ENCODE data around the gene HTD2. TPM values are rescaled to one million over a fixed set of nuclear protein-coding genes. Genes with fewer than 3 reads are reported as not detected.

HTD2 gene
- polyA plus RNA-seq, 2 of the 4 experiments (the other 2 are of a cell fraction) = 4.6 to 8.4 TPM

DNA sequence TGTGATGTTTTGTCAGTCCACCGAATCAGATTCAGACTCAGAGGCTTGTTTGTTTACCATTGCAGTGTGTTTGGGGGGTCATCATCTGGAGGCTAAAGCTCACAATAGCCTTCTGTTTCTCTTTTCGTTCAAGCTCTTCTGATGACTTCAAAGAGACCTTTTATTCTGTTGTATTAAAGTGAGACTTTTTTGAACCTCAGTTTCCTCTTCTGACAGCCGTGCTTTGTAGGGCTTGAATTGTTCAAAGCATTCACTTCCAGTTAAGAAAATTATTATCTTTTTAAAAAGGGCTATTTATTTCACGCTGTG is 27.6 kb downstream of the HTD2 start:
- CTCF ChIA-PET = interaction anchor here (0.8 to 2.4 kb wide), 7 partner anchors 11 to 117 kb away, joined by 3 to 9 read pairs (median 4); partner anchors contain the start of genes HTD2 and RPP14
- no peaks in the 10 kb centered on the region for H3K9me3 ChIP-seq
- ATAC-seq (no peak), DNase-seq (ENCODE audit: low read depth in 1 of 2, low spot score in 1 of 2) (no peak), FAIRE-seq (no peak)
- H3K4me2 ChIP-seq = peak overlapping the region; percentile 87
- TF ChIP-seq, protein P1, sequence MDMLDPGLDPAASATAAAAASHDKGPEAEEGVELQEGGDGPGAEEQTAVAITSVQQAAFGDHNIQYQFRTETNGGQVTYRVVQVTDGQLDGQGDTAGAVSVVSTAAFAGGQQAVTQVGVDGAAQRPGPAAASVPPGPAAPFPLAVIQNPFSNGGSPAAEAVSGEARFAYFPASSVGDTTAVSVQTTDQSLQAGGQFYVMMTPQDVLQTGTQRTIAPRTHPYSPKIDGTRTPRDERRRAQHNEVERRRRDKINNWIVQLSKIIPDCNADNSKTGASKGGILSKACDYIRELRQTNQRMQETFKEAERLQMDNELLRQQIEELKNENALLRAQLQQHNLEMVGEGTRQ (IDR thresholded peaks at IDR 0.05) = no peak
- TF ChIP-seq HDAC2 (IDR thresholded peaks at IDR 0.05) (no peak), CBX2 (IDR thresholded peaks at IDR 0.05; ENCODE audit: borderline replicate concordance, low read depth) (no peak), SMC3 (IDR thresholded peaks at IDR 0.05) (no peak), NR3C1 (IDR thresholded peaks at IDR 0.05) (no peak), ZC3H11A (IDR thresholded peaks at IDR 0.05) (no peak), EP300 (IDR thresholded peaks at IDR 0.05) (no peak), BHLHE40 (IDR thresholded peaks at IDR 0.05; ENCODE audit: low read depth, low read length) (no peak), JUNB (IDR thresholded peaks at IDR 0.05) (no peak)
- TF ChIP-seq, protein P2, sequence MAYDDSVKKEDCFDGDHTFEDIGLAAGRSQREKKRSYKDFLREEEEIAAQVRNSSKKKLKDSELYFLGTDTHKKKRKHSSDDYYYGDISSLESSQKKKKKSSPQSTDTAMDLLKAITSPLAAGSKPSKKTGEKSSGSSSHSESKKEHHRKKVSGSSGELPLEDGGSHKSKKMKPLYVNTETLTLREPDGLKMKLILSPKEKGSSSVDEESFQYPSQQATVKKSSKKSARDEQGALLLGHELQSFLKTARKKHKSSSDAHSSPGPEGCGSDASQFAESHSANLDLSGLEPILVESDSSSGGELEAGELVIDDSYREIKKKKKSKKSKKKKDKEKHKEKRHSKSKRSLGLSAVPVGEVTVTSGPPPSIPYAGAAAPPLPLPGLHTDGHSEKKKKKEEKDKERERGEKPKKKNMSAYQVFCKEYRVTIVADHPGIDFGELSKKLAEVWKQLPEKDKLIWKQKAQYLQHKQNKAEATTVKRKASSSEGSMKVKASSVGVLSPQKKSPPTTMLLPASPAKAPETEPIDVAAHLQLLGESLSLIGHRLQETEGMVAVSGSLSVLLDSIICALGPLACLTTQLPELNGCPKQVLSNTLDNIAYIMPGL (CRISPR knock-in tag; IDR thresholded peaks at IDR 0.05; ENCODE audit: borderline replicate concordance) = no peak
- TF ChIP-seq, protein P3, sequence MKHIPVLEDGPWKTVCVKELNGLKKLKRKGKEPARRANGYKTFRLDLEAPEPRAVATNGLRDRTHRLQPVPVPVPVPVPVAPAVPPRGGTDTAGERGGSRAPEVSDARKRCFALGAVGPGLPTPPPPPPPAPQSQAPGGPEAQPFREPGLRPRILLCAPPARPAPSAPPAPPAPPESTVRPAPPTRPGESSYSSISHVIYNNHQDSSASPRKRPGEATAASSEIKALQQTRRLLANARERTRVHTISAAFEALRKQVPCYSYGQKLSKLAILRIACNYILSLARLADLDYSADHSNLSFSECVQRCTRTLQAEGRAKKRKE (CRISPR knock-in tag; IDR thresholded peaks at IDR 0.05; ENCODE audit: low read depth) = no peak
- TF ChIP-seq, protein P4, sequence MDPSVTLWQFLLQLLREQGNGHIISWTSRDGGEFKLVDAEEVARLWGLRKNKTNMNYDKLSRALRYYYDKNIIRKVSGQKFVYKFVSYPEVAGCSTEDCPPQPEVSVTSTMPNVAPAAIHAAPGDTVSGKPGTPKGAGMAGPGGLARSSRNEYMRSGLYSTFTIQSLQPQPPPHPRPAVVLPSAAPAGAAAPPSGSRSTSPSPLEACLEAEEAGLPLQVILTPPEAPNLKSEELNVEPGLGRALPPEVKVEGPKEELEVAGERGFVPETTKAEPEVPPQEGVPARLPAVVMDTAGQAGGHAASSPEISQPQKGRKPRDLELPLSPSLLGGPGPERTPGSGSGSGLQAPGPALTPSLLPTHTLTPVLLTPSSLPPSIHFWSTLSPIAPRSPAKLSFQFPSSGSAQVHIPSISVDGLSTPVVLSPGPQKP (IDR thresholded peaks at IDR 0.05; ENCODE audit: low read depth, low read length) = no peak
- TF ChIP-seq, protein P5, sequence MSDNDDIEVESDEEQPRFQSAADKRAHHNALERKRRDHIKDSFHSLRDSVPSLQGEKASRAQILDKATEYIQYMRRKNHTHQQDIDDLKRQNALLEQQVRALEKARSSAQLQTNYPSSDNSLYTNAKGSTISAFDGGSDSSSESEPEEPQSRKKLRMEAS (IDR thresholded peaks at IDR 0.05) = no peak
- POLR2A ChIA-PET = no interaction called here
- no peak overlapping the region for H3K27ac ChIP-seq
- 33% methylated on average over 4 of the region's 4 CpGs for WGBS (ENCODE audit: missing lambda C conversion rate)
- peaks cover 24% of the 10 kb centered on the region for H3K4me1 ChIP-seq
- peak overlapping the region; percentile 80; the same call in 2 of the 3 replicates for H3K4me3 ChIP-seq

DNA sequence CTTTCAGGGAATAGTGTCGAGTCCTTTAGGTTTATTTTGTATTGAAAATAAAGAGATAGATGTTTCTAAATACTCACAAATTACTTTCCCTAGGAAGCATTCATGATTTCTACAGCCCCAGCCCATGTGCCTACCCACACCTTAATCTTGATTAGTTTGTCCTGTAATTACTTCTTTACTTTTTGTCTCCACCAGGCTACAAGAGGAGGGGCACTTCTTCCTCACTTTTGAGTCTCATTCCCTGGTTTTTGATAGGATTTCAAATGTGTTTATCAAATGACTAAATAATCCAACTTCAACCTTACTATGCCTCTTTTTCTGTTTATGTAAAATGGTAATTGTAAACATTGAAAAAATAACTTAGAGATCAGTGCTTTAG is 28.2 kb downstream of the HTD2 start:
- peaks cover 24% of the 10 kb centered on the region for H3K4me1 ChIP-seq
- peak overlapping the region; percentile 87; the same call in 2 of the 3 replicates for H3K4me2 ChIP-seq
- TF ChIP-seq ZC3H11A (IDR thresholded peaks at IDR 0.05) = no peak
- TF ChIP-seq HDAC2 (IDR thresholded peaks at IDR 0.05) = no peak
- TF ChIP-seq RNF2 (IDR thresholded peaks at IDR 0.05; ENCODE audit: borderline replicate concordance, low read depth) = no peak
- no peak for TF ChIP-seq EHMT2 (IDR thresholded peaks at IDR 0.05; ENCODE audit: low read depth)
- TF ChIP-seq, protein P6, sequence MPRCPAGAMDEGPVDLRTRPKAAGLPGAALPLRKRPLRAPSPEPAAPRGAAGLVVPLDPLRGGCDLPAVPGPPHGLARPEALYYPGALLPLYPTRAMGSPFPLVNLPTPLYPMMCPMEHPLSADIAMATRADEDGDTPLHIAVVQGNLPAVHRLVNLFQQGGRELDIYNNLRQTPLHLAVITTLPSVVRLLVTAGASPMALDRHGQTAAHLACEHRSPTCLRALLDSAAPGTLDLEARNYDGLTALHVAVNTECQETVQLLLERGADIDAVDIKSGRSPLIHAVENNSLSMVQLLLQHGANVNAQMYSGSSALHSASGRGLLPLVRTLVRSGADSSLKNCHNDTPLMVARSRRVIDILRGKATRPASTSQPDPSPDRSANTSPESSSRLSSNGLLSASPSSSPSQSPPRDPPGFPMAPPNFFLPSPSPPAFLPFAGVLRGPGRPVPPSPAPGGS (IDR thresholded peaks at IDR 0.05) = no peak
- TF ChIP-seq CBX8 (IDR thresholded peaks at IDR 0.05) = no peak
- no peak for TF ChIP-seq HOXB5 (CRISPR knock-in tag; IDR thresholded peaks at IDR 0.05)
- no peak for TF ChIP-seq POLR2AphosphoS2 (conservative IDR thresholded peaks at IDR 0.05; ENCODE audit: low read length)
- TF ChIP-seq NFE2L2 (conservative IDR thresholded peaks at IDR 0.05; ENCODE audit: low read length) = no peak
- TF ChIP-seq, protein P7, sequence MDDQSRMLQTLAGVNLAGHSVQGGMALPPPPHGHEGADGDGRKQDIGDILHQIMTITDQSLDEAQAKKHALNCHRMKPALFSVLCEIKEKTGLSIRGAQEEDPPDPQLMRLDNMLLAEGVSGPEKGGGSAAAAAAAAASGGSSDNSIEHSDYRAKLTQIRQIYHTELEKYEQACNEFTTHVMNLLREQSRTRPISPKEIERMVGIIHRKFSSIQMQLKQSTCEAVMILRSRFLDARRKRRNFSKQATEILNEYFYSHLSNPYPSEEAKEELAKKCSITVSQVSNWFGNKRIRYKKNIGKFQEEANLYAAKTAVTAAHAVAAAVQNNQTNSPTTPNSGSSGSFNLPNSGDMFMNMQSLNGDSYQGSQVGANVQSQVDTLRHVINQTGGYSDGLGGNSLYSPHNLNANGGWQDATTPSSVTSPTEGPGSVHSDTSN (IDR thresholded peaks at IDR 0.05) = no peak
- no peak for TF ChIP-seq NPAS2 (CRISPR knock-in tag; IDR thresholded peaks at IDR 0.05; ENCODE audit: borderline replicate concordance)
- TF ChIP-seq POLR2A (IDR thresholded peaks at IDR 0.05; ENCODE audit: low read length) = no peak
- TF ChIP-seq, protein P3 (CRISPR knock-in tag; IDR thresholded peaks at IDR 0.05; ENCODE audit: low read depth) = no peak
- no peak for TF ChIP-seq EP300 (IDR thresholded peaks at IDR 0.05)
- CTCF ChIA-PET = interaction anchor here (1.6 to 2.4 kb wide), 3 partner anchors 10 to 81 kb away, joined by 4 to 9 read pairs (median 8); partner anchors contain the start of genes HTD2 and RPP14
- WGBS (ENCODE audit: missing lambda C conversion rate) = 61% methylated on average over 1 of the region's 1 CpG
- H3K9me3 ChIP-seq = no peaks in the 10 kb centered on the region
- POLR2A ChIA-PET = interaction anchor here (1.0 kb wide), 1 partner anchor 49 kb away, joined by 3 read pairs; no protein-coding TSS in a partner anchor
- ATAC-seq = no peak
- no peak overlapping the region for H3K4me3 ChIP-seq
- peak overlapping the region in 1 of 2 experiments; percentile 79; a peak in 1 of 6 replicates for H3K27ac ChIP-seq
- FAIRE-seq = no peak
- no peak for DNase-seq (ENCODE audit: low read depth in 1 of 2, low spot score in 1 of 2)

Data from A549 (cell line).